Measurements from ENCODE around the gene MYO9B.
"Not testable (repeated sequence)": the region's sequence is repeated elsewhere in the genome, so short reads cannot be mapped to it uniquely, and the experiment has no call there.

Gene MYO9B

GRCh38 chr19:17144771-17145170, 69.2 kb downstream of the MYO9B start:
- not testable (repeated sequence) for DNase-seq (ENCODE audit: low read depth, low spot score)

- DNase-seq (ENCODE audit: low read depth, low spot score), result no peak
Observed at GRCh38 chr19:17145546-17146497, 70.2 kb downstream of the MYO9B start.

GRCh38 chr19:17148130-17148529, 72.6 kb downstream of the MYO9B start:
- DNase-seq (ENCODE audit: low read depth, low spot score), result no peak

GRCh38 chr19:17149393-17150135, 74.0 kb downstream of the MYO9B start:
- DNase-seq (ENCODE audit: low read depth, low spot score), result no peak

- DNase-seq (ENCODE audit: low read depth, low spot score), result no peak
Observed at GRCh38 chr19:17153996-17154395, 78.4 kb downstream of the MYO9B start.

DNA sequence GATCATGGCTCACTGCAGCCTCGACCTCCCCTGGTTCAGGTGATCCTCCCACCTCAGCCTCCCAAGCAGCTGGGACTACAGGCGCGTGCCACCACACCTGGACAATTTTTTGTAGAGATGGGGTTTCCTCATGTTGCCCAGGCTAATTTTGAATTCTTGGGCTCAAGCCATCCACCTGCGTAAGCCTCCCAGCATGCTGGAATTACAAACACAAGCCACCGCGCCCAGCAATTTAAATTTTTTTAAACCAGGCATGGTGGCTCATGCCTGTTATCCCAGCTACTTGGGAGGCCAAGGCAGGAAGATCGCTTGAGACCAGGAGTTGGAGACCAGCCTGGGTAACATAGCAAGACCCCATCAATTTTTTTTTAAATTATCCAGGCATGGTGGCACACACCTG, 79.7 kb downstream of the MYO9B start:
- no peak for DNase-seq (ENCODE audit: low read depth, low spot score)

GRCh38 chr19:17156296-17156946, 80.8 kb downstream of the MYO9B start:
- DNase-seq (ENCODE audit: low read depth, low spot score), result no peak

GRCh38 chr19:17156947-17157302, 81.3 kb downstream of the MYO9B start:
- DNase-seq (ENCODE audit: low read depth, low spot score), result no peak

DNA sequence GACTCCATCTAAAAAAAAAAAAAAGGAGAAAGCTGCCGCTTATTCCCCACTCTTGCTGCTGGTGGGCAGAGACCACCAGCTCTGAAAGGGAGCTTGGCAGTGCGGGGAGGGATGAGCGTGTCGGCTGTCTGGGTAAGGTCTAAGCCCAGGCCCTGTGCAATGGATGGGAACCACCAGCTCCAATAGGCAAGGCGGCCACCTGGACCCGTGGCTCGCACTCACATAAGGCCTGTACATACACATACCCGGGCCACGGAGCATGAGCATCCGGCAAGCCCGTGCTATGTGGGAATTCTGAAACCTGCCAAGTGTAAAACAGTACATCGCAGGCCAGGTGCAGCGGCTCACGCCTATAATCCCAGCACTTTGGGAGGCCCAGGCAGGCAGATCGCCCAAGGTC, 83.0 kb downstream of the MYO9B start:
- DNase-seq (ENCODE audit: low read depth, low spot score), result no peak

DNA sequence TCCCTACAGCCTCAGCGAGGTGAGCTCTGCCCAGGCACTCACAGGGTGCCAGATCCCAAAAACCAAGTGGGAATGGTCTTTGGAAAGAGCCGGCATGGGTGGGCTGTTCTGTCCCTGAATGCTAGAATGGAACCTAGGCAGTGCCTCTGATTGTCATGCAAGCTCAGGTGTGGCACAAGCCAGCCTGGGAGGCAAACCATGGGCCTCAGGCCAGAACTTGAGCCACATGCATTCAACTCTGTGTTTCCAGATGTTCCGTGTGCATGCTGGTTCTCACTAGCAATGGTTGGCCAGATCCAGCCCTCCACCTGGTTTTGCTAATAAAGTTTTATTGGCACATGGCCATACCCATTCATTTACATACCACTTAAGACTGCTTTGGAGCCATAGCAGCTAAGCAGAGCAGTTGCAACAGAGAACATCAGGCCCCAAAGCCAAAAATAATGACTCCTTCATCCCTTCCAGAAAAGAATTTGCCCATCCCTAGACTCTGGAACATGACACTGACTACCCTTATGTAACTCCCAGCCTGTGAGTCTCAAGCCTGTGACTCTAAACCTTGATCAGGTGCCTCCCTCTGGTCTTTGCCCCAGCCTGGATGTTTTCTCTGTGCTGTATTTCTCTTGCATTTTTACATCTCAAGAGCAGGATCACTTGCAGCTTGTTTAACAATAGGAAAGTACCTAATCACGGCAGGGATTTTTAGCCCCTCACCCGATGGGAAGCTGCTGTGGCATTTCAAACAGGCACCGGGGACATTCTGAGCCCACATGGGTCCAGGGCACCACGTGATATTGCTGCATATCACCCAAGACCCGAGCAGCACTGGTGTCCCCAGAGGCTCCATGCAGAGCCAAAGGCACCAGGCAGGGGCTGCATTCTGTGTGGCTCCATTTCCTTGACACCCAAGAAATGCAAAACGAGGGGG, 84.2 kb downstream of the MYO9B start:
- peak; percentile 67 for DNase-seq (ENCODE audit: low read depth, low spot score)

DNA sequence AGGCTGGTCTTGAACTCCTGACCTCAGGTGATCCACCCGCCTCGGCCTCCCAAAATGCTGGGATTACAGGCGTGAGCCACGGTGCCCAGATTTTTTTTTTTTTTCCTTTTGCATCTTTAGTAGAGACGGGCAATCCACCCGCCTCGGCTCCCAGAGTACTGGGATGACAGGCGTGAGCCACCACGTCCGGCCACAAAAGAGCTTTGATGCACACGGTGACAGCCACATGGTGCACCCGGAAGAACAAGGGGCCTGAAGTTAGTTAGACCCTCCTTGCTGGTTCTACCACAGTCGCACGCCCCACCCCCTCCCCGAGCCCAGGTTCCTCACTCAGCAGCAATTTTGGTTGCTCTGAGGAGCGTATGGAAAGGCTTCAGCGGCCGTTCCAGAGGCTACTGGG, 85.3 kb downstream of the MYO9B start:
- no peak for DNase-seq (ENCODE audit: low read depth, low spot score)

DNA sequence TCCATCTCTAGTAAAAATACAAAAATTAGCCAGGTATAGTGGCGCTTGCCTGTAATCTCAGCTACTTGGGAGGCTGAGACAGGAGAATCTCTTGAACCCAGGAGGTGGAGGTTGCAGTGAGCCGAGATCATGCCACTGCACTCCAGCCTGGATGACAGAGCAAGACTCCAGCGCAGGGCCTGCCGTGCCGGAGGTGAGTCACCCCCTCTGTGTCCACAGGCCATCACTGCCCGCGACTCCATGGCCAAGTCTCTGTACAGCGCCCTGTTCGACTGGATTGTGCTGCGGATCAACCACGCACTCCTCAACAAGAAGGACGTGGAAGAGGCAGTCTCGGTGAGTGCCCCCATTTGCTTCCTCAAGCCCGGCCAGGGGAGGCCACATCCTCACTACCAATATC, 86.6 kb downstream of the MYO9B start:
- DNase-seq (ENCODE audit: low read depth, low spot score), result not testable (repeated sequence)

GRCh38 chr19:17162580-17162979, 87.0 kb downstream of the MYO9B start:
- DNase-seq (ENCODE audit: low read depth, low spot score), result no peak

DNA sequence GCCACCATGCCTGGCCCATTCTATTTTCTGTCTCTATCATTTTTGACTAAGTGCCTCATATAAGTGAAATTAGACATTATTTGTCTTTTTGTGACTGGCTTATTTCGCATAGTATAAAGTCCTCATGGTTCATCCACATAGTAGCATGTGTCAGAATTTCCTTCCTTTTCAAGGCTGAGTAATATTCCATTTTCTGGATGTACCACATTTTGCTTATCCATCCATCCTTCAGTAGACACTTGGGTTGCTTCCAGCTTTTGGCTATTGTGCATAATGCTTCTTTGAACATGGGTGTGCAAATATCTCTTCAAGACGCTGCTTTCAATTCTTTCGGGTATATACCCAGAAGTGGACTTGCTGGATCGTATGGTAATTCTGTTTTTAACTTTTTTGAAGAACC, 88.1 kb downstream of the MYO9B start:
- no peak for DNase-seq (ENCODE audit: low read depth, low spot score)

DNA sequence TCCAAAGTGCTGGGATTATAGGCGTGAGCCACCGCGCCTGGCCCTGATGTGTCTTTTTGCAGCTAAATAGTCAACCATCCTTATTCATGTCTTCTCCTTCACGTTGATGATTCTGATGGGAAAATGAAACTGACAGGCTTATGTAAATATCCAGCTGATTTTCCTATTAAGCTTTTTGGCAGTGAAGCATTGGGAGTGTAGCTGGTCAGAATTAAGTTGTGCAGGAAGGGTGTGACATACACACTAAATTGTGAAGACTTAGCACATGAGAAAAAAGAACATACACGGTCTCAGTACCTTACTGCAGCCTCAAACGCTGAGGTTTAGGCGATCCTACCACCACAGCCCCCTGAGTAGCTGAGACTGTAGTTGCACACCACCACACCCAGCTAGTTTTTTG, 89.1 kb downstream of the MYO9B start:
- DNase-seq (ENCODE audit: low read depth, low spot score), result no peak

- no peak for DNase-seq (ENCODE audit: low read depth, low spot score)
Observed at GRCh38 chr19:17165715-17166114, 90.1 kb downstream of the MYO9B start.

DNA sequence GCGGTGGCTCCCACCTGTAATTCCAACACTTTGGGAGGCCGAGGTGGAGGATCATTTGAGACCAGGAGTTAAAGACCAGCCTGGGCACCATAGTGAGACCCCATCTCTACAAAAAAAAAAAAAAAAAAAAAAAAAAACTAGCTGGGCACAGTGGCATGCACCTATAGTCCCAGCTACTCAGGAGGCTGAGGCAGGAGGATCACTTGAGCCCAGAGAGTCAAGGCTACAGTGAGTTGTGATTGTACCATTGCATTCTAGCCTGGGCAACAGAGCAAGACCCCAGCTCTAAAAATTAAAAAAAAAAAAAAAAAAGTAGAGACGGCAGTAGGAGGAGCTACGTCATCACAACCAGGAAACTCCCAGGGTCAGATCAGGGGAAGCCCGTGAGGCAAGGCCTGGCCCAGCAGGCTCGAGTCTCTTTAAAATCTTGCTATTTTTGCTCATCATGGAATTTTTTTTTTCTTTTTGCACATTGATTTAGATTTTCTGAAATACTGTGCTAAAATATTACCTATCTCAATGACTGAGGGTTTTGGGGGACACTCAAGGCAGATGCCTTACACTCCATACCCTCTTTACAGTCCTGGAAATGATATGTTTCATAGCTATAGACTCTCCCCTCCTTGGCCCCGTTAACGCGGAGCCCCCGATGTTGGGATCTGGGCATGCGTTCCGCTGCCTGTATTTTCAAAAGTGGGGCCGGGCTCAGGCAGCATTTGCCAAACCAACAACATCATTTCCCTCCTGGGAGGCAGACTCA, 95.1 kb downstream of the MYO9B start:
- no peak for DNase-seq (ENCODE audit: low read depth, low spot score)

- DNase-seq (ENCODE audit: low read depth, low spot score), result no peak
Observed at GRCh38 chr19:17171874-17172273, 96.3 kb downstream of the MYO9B start.

DNA sequence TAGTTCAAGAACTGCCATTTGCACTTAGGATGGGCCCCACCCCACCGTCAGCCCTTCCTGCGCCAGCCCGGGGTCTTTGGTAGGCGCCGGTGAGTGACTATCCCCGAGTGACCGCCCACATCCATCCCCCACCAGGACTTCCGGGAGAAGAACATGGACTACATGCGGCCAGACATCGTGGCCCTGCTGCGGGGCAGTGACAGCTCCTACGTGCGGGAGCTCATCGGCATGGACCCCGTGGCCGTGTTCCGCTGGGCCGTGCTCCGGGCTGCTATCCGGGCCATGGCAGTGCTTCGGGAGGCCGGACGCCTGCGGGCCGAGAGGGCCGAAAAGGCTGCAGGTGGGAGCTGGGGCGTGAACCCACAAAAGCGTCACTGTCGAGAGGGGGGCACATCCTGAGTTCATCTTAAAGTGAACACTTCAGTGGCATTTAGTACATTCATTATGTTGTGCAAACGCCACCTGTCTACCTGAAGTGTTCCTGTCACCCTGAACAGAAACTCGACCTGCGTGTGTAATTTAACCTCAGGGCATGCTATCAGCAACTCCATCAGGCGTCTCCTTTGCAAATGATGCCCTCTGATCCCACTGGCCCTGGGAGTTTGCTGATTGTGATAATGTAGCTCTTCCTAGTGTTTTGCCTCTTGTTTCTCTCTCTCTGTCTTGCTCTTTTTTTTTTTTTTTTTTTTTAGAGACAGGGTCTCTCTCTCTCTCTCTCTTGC, 97.2 kb downstream of the MYO9B start:
- peak; percentile 33 for DNase-seq (ENCODE audit: low read depth, low spot score)

DNA sequence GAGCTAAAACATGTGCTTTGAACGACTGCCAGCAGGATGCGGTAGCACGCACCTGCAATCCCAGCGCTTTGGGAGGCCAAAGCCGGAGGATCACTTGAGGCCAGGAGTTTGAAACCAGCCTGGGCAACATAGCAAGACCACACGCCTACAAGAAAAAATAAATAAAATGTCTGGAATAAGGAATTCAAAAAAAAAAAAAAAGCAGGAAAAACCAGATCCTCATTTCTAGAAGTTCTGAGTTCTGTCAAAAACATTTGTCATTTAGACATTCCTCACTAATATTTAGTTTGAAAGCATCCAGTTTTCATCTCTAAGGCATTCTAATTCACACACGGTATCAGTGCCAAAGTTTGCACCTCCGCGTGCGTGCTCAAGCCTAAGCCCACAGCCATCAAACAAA, 102.7 kb downstream of the MYO9B start:
- no peak for DNase-seq (ENCODE audit: low read depth, low spot score)

Measured in ELF-1 (cell line).